Activated T-helper 1 cell treated with anti-CD3 and anti-CD28 coated beads, Interleukin-12 subunit alpha, Interleukin-12 subunit beta, Interleukin-2, Interleukin-4 antibody, amounts not matched to agents 30 ng/mL and 10 ng/mL and 1 ng/mL, durations not matched to agents 14 hours and 24 hours and 36 hours (primary cell): ENCODE data around the gene ANKRD39. TPM values are rescaled to one million over a fixed set of nuclear protein-coding genes. Genes with fewer than 3 reads are reported as not detected.
"Not testable (repeated sequence)": the region's sequence is repeated elsewhere in the genome, so short reads cannot be mapped to it uniquely, and the experiment has no call there.

Source experiments
- DNase-seq: peaks from one replicate; pipeline ENCODE4 v3.0.0; 2021; ENCODE audit warnings: low spot score
- H3K27ac Mint-ChIP-seq: one replicate; pipeline ENCODE4 v1.8.0; 2021; ENCODE audit warnings: mild to moderate bottlenecking, mixed read lengths
- H3K27me3 Mint-ChIP-seq: one replicate; pipeline ENCODE4 v1.8.0; 2022; ENCODE audit warnings: mild to moderate bottlenecking, moderate library complexity, mixed read lengths; ENCODE audit not compliant: insufficient read depth
- H3K36me3 Mint-ChIP-seq: one replicate; pipeline ENCODE4 v1.8.0; 2021; ENCODE audit warnings: low read depth, mixed read lengths
- H3K4me1 Mint-ChIP-seq: one replicate; pipeline ENCODE4 v1.8.0; 2021; ENCODE audit warnings: low read depth, mixed read lengths
- H3K4me3 Mint-ChIP-seq: one replicate; pipeline ENCODE4 v1.8.0; 2021; ENCODE audit warnings: mild to moderate bottlenecking, moderate library complexity, mixed read lengths
- H3K9me3 Mint-ChIP-seq: one replicate; pipeline ENCODE4 v1.8.0; 2021; ENCODE audit warnings: mixed read lengths
- intact Hi-C: fragments of 100-400 bp; cut with micrococcal nuclease; formaldehyde crosslinking; loops from one replicate; pipeline ENCODE4 v1.15.1; 2024
- total RNA-seq: library from RNA; stranded (reverse); gene quantifications from 2 replicates; pipeline ENCODE4 v1.2.3, GENCODE V29; 2022

The ANKRD39 gene
- total RNA-seq, 1 donor from 2014 or later: 41.1 TPM

DNA sequence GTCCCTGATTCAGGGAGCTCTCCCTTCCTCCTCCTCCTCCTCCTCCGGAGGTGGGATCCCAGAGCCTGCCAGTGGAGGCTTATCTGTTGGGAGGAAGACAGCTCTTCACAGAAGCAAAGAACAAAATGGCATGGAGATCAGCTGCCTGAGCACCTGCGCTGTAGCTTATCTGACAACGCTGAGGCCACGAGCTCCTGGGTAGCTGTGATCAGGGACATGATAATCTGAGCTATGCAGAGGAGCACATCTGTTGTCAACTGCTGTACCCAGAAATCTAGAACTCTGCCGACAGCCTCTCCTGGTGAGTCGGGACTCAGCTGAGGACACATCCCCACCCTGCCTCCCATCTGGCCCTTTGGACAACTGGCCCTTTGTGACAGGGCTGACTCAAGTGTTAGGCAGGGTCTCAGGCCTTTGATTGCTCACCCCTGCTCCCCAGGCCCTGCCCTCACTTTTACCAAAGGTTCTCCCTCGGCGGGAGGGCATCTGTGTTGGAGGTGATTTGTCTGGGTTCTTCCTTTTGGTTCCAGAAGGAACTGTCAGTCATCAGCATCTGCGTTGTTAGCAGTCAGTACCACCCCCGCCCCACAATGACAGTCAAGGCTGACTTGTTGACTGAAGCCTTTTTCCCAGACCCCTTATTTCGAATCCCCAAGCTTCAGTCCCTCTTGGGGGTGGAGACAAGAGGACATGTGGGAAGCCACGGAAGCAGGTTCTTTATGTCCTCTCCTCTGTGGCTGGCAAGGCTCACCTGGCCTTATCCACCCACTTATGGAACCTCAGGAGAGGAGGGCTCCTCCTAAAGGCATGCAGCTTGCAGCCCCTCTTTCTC is 47.6 kb downstream of the ANKRD39 start:
- Mint-ChIP-seq H3K4me3 (no peak overlapping the region), H3K27ac (no peak overlapping the region), H3K36me3 (peaks cover 7% of the 10 kb centered on the region), H3K27me3 (no peaks in the 10 kb centered on the region), H3K9me3 (no peaks in the 10 kb centered on the region), H3K4me1 (peaks cover 21% of the 10 kb centered on the region)
- intact Hi-C loops: no loop called here
- DNase-seq: no peak

DNA sequence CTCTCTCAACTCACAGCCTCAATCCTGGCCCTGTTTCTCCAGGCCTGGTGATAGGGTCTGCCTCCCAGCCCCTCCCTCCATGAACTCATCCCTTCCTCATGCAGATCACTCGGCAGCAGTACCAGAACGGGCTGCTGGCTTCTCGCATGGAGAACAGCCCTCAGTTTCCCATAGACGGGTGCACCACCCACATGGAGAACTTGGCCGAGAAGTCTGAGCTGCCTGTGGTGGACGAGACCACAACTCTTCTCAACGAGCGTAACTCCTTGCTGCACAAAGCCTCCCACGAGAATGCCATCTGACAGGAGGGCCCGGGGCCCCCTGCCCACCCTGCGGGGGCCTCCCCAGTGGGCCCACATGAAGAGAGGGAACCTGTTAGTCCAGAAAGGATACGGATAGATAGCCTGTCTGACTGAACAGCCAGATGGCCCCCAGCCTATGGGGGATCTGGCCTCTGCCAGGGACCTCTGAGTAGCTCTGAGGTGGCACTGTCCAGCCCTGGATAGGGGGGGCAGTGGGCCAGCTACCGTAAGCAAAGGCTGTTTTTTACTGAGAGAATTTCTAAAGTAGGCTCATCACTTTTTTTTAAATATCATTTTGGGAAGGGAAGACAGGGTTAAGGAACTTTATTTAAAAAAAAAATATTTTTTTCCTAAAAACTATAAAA is 48.5 kb downstream of the ANKRD39 start:
- no peaks in the 10 kb centered on the region for H3K27me3 Mint-ChIP-seq
- no peak overlapping the region for H3K27ac Mint-ChIP-seq
- no peak overlapping the region for H3K4me3 Mint-ChIP-seq
- DNase-seq: no peak
- H3K4me1 Mint-ChIP-seq: peaks cover 16% of the 10 kb centered on the region
- no peaks in the 10 kb centered on the region for H3K9me3 Mint-ChIP-seq
- H3K36me3 Mint-ChIP-seq: peaks cover 7% of the 10 kb centered on the region
- intact Hi-C loops: no loop called here

DNA sequence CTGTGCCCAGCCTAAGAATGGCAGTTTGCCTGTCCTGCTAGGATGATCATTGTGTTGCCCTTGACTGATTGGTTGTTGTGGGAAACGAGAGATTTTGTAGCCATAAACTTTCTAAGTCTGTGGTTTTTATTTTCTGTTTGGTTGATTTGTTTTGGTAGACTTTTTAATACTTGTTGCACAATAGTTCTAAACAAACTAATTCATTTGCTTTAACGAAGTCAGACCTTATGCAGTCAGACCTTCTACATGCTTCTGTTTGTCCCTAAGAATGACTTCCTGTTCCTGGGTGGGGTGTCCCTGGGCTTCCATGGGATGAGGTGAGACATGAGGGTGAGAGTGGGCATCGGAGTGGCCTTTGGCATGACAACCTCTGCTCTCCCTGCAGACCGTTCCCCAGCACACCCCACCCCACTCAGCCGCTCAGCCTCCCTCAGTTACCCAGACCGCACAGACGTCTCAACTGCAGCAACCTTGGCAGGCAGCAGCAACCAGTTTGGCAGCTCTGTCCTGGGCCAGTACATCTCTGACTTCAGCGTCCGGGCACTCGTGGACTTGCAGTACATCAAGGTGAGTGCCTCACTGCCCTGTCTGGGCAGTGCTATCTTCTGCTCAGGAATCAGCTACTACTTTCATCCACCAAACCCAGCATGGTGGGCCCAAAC is 49.5 kb downstream of the ANKRD39 start:
- Mint-ChIP-seq H3K4me3 (no peak overlapping the region), H3K4me1 (peaks cover 16% of the 10 kb centered on the region), H3K27me3 (no peaks in the 10 kb centered on the region), H3K36me3 (peaks cover 7% of the 10 kb centered on the region), H3K27ac (no peak overlapping the region), H3K9me3 (no peaks in the 10 kb centered on the region)
- no peak for DNase-seq
- intact Hi-C loops: no loop called here

DNA sequence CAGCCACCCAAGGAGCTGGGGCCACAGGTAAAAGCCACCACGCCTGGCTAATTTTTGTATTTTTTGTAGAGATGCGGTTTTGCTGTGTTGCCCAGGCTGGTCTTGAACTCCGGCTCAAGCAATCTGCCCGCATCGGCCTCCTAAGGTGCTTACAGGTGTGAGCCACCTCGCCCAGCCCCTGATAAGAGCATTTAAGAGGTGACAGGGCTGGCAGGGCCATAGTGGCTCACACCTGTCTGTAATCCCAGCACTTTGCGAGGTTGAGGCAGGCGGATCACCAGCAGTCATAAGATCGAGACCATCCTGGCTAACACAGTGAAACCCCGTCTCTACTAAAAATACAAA is 50.7 kb downstream of the ANKRD39 start:
- H3K27ac Mint-ChIP-seq: peak overlapping the region; percentile 91
- no peak for DNase-seq
- no peaks in the 10 kb centered on the region for H3K27me3 Mint-ChIP-seq
- peak overlapping the region; percentile 58 for H3K4me3 Mint-ChIP-seq
- peaks cover 10% of the 10 kb centered on the region for H3K4me1 Mint-ChIP-seq
- intact Hi-C loops: no loop called here
- no peaks in the 10 kb centered on the region for H3K9me3 Mint-ChIP-seq
- peaks cover 3% of the 10 kb centered on the region for H3K36me3 Mint-ChIP-seq

DNA sequence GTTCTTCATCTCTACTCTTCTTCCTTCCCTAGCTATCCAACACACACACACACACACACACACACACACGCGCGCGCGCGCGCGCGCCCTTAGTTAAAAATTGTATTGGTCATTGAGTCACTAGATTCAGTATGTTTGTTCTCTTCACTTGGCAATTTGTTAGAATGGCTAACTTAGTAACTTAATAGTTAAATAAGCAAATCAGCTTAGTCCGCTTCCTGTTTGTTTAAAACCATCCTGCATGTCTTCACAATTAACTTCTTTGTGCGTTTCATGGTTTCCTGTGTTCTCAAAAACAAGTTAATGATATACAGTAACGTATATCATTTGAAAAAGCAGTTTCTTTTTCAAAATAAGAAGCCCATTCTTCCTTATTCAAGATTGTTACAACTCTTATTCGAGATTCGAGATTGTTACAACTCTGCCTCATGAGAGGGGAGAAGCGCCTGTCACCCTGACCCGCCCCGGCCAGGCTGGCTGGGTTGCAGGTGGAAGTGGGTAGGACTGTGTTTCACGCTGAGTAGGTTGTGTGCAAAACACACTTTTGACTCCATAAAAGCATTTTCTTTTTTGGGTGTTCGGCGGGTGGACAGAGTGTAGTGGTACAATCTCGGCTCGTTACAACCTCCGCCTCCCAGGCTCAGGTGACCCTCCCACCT is 51.2 kb downstream of the ANKRD39 start:
- Mint-ChIP-seq H3K36me3 (peaks cover 3% of the 10 kb centered on the region), H3K27ac (peak overlapping the region; percentile 91), H3K4me3 (peak overlapping the region; percentile 58), H3K27me3 (no peaks in the 10 kb centered on the region), H3K9me3 (no peaks in the 10 kb centered on the region), H3K4me1 (peaks cover 10% of the 10 kb centered on the region)
- DNase-seq: no peak
- intact Hi-C loops: no loop called here

DNA sequence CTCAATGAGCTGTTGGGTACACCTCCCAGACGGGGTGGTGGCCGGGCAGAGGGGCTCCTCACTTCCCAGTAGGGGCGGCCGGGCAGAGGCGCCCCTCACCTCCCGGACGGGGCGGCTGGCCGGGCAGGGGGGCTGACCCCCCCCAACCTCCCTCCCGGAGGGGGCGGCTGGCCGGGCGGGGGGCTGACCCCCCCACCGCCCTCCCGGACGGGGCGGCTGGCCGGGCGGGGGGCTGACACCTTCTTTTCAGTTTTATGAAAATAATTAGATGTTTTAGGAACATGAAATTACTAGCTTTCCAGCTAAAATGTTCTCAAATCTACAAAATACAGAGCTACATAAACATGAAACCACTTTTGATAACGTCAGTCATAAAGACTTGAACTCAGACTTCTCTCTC is 51.9 kb downstream of the ANKRD39 start:
- DNase-seq, H3K4me3 Mint-ChIP-seq, H3K9me3 Mint-ChIP-seq, H3K36me3 Mint-ChIP-seq, intact Hi-C loops, H3K27me3 Mint-ChIP-seq: not testable (repeated sequence)
- peaks cover 10% of the 10 kb centered on the region for H3K4me1 Mint-ChIP-seq
- H3K27ac Mint-ChIP-seq: peak overlapping the region; percentile 91

DNA sequence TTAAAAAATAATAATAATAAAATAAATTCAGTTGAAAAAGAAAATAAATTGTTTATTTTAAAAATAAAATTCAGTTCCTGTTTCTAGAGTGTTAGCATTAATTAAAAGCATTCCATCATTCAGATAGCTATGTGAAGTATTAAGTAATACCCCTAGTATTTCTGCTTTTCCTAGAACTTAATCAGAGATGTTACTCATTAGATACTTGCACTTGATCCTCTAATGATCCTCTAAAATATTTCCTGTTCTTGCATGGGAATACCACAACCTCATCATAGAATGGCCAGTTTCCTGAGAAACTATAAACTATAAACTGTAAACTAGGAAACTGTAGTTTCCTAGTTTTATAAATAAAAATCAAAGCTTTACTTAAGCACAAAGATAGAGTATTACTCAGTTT is 52.8 kb downstream of the ANKRD39 start:
- DNase-seq: no peak
- no peak overlapping the region for H3K4me3 Mint-ChIP-seq
- H3K27ac Mint-ChIP-seq: no peak overlapping the region
- H3K9me3 Mint-ChIP-seq: no peaks in the 10 kb centered on the region
- no peaks in the 10 kb centered on the region for H3K36me3 Mint-ChIP-seq
- no peaks in the 10 kb centered on the region for H3K27me3 Mint-ChIP-seq
- intact Hi-C loops: no loop called here
- peaks cover 10% of the 10 kb centered on the region for H3K4me1 Mint-ChIP-seq

DNA sequence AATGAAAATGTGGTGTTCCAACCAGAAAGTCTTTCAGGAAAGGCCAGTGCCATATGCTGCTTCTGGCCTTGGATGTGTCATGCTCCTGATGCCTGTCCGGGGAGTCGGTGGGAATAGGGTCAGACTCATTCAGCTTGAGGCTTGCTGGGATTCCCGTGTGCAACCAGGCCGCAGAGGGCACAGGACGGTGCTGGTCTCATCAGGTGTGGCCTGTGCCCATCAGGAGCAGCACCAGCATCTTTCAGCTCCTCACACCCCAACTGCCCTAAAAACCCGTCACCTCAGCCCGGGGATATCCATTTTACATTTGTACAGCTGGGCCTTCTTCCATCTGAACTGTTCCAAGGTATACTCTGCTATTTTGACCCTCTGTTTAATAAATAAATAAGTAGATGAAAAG is 55.1 kb downstream of the ANKRD39 start:
- intact Hi-C loops: loop anchor here (1.0 kb wide), 1 partner anchor 42 kb away; the partner anchor contains the start of gene CNNM4
- Mint-ChIP-seq H3K4me3 (no peak overlapping the region), H3K27ac (no peak overlapping the region)

DNA sequence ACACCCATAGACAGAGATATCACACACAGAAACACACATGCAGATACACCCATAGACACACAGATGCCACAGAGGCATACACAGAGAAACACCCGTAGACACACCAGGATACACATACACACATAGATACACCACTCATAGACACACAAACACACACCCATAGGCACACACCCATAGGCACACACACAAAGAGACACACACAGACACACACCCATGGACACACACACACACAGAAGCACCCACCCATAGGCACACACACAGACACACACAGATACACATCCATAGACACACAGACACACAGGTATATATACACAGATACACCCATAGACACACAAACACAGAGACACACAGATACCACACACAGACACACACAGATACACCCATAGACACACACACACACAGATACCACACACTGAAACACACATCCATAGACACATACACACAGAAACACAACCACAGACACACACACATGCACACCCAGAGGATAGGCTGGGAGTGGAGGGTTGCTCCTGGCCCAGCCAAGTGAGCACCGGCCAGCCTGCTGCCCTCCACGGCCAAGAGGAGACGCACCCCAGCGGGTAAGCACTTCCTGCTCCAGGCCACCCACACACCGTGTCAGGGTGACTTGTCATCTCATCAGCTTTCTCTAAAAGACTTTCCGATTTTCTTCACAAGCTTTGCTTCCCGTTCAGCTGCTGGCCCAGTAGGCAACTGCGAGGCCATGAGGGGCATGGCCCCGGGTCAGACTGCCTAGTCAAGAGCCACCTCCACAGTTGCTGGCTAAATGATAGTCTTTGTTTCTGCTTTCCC is 55.8 kb downstream of the ANKRD39 start:
- Mint-ChIP-seq H3K4me3 (no peak overlapping the region), H3K36me3 (peaks cover 2% of the 10 kb centered on the region), H3K9me3 (no peaks in the 10 kb centered on the region), H3K4me1 (peaks cover 10% of the 10 kb centered on the region), H3K27ac (no peak overlapping the region), H3K27me3 (no peaks in the 10 kb centered on the region)
- no peak for DNase-seq
- intact Hi-C loops: loop anchor here (1.0 kb wide), 2 partner anchors 42 to 62 kb away; partner anchors contain the start of genes CNNM4 and LMAN2L

More for the DNA sequence above, 55.1 kb downstream of the ANKRD39 start:
- Mint-ChIP-seq H3K27me3 (no peaks in the 10 kb centered on the region), H3K36me3 (peaks cover 2% of the 10 kb centered on the region), H3K4me1 (peaks cover 10% of the 10 kb centered on the region), H3K9me3 (no peaks in the 10 kb centered on the region)
- no peak for DNase-seq

DNA sequence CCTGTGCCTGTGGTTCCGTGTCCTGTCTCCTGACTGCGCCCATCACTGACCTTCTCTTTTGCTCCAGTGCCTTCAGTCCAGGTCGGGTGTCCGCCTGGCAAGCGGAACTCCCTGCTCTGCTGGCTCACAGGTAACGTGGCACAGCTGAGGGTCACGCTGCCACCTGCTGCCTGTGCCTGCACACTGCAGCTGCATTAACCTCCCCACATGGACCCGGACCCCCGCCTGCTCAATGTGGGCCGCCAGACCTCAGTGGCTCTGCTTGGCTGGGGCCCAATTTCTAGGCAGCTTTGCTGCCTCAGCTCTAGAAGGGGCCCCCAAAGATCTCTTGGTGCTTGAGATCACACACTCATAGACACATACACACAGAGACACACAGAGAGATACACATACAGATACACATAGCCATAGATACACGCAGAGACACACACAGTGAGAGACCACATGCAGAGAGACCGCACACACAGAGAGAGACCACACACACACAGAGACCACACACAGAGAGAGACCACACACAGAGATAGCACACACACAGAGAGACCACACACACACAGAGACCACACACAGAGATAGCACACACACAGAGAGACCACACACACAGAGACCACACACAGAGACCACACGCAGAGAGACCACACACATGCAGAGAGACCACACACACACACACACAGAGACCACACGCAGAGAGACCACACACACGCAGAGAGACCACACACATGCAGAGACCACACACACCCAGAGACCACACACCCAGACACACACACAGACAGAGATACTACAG is 56.6 kb downstream of the ANKRD39 start:
- Mint-ChIP-seq H3K27ac (no peak overlapping the region), H3K36me3 (peaks cover 2% of the 10 kb centered on the region), H3K4me1 (peaks cover 2% of the 10 kb centered on the region), H3K9me3 (no peaks in the 10 kb centered on the region), H3K4me3 (no peak overlapping the region), H3K27me3 (no peaks in the 10 kb centered on the region)
- intact Hi-C loops: loop anchor here (1.0 kb wide), 1 partner anchor 61 kb away; the partner anchor contains the start of gene LMAN2L
- DNase-seq: peak; percentile 49

DNA sequence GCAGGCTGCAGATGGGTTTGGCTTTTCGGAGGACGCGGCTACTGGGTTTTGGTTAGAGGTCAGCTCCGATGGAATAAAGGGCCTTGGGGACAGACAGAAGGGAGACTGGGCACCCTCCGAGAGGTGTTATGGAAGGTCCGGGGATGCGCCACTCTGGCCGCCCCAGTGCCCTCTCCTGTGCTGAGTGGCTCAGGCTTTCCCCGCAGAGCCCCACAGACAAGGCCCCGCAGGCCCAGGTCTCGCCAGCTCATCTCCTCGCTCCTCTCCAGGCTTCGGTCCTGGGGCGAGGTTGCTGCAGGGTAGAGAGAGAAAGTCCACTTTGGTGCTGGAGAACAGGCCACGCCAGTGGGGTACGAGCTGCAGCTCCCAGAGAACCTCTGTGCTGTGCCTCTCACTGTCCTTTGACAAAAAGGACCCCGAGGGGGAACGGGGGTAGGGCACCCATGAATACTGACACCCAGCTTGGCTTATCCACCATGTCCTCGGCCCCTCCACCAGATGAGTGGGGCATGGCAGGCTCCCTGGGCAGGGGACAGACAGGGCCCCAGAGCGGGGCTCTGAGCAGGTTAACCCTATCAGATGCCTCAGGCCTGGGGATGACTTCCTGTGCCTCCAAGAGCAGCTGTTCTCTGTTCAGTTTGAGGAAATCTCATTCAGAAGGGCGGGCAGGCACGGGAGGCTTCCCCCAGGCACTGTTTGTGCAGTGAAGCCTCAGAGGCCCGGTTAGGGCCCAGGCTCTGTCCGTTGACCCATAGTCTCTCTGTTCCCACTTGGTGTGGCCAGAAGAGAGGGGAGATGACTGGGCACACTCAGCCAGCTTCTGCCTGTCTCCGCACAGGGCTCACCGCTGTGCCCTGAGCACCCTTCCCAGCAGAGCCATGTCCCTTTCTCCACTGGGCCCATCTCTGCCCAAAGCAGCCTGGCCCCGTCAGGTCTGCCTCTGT is 57.5 kb downstream of the ANKRD39 start:
- Mint-ChIP-seq H3K27me3 (no peaks in the 10 kb centered on the region), H3K4me3 (no peak overlapping the region), H3K36me3 (peaks cover 2% of the 10 kb centered on the region), H3K4me1 (no peaks in the 10 kb centered on the region), H3K9me3 (no peaks in the 10 kb centered on the region), H3K27ac (no peak overlapping the region)
- intact Hi-C loops: loop anchor here (1.0 kb wide), 1 partner anchor 60 kb away; the partner anchor contains the start of gene LMAN2L
- DNase-seq: no peak
